NCI-H128 (cell line): Measurements from ENCODE around the gene PLEKHN1.

Experiments
- DNase-seq: peaks from one replicate; lab custom pipeline; 2025; ENCODE audit not compliant: unreplicated experiment; lab: John Stamatoyannopoulos, UW

Gene PLEKHN1

GRCh38 chr1:960363-961131 lies 5.7 kb upstream of the PLEKHN1 start, which contains the start of gene KLHL17:
Gene KLHL17 (plus strand): TSS chr1:960584. CDS start chr1:960694, 110 bp downstream.
- peak; percentile 41 for DNase-seq

- DNase-seq = no peak
Measured at GRCh38 chr1:961132-961669, 5.1 kb upstream of the PLEKHN1 start.

- no peak for DNase-seq
Measured at GRCh38 chr1:962381-963300, 3.6 kb upstream of the PLEKHN1 start.

GRCh38 chr1:963301-963651 lies 3.0 kb upstream of the PLEKHN1 start:
- no peak for DNase-seq

- DNase-seq = no peak
Measured at GRCh38 chr1:963746-964525, 2.3 kb upstream of the PLEKHN1 start.

GRCh38 chr1:964691-965525 lies 1.4 kb upstream of the PLEKHN1 start:
- no peak for DNase-seq

GRCh38 chr1:965526-966134 lies 652 bp upstream of the PLEKHN1 start:
- DNase-seq = no peak

GRCh38 chr1:966704-967300 lies 520 bp downstream of the PLEKHN1 start:
- no peak for DNase-seq

- DNase-seq = no peak
Measured at GRCh38 chr1:967466-968343, 1.4 kb downstream of the PLEKHN1 start.

- DNase-seq = no peak
Measured at GRCh38 chr1:969260-969855, 3.1 kb downstream of the PLEKHN1 start.

GRCh38 chr1:970242-970972 lies 4.1 kb downstream of the PLEKHN1 start:
- DNase-seq = no peak

GRCh38 chr1:970973-971730 lies 4.9 kb downstream of the PLEKHN1 start:
- DNase-seq = no peak

GRCh38 chr1:971751-972506 lies 5.6 kb downstream of the PLEKHN1 start:
- DNase-seq = no peak

GRCh38 chr1:972726-973458 lies 6.6 kb downstream of the PLEKHN1 start:
- DNase-seq = no peak
